ENCODE results near the gene EIF4E. TPM values are rescaled to one million over a fixed set of nuclear protein-coding genes. Genes with fewer than 3 reads are reported as not detected.

The EIF4E gene
- total RNA-seq, 1 donor from 2014 or later = 61.0 TPM

- H3K27ac ChIP-seq = no peak overlapping the region
Observed at GRCh38 chr4:98966926-98967325, 38.0 kb upstream of the EIF4E start.

GRCh38 chr4:98963538-98964433 lies 34.9 kb upstream of the EIF4E start:
- ATAC-seq = no peak
- no peaks in the 10 kb centered on the region for H3K9me3 ChIP-seq
- H3K27me3 ChIP-seq (ENCODE audit: low read depth) = no peaks in the 10 kb centered on the region
- no peak overlapping the region for H3K27ac ChIP-seq
- H3K36me3 ChIP-seq = no peaks in the 10 kb centered on the region
- no peak for DNase-seq
- H3K4me3 ChIP-seq = no peak overlapping the region
- H3K4me1 ChIP-seq = no peaks in the 10 kb centered on the region
- intact Hi-C loops (cut with DNase I) = no loop called here
- TF ChIP-seq CTCF (IDR thresholded peaks at IDR 0.05) = no peak

More at GRCh38 chr4:98966926-98967325, 38.0 kb upstream of the EIF4E start:
- ATAC-seq (no peak), DNase-seq (no peak)
- no peak for TF ChIP-seq CTCF (IDR thresholded peaks at IDR 0.05)
- Histone ChIP-seq H3K27me3 (ENCODE audit: low read depth) (no peaks in the 10 kb centered on the region), H3K4me1 (no peaks in the 10 kb centered on the region), H3K36me3 (no peaks in the 10 kb centered on the region), H3K9me3 (no peaks in the 10 kb centered on the region), H3K4me3 (no peak overlapping the region)
- intact Hi-C loops (cut with DNase I) = no loop called here

GRCh38 chr4:98961770-98962169 lies 32.8 kb upstream of the EIF4E start:
- no peak for ATAC-seq
- no peak for TF ChIP-seq CTCF (IDR thresholded peaks at IDR 0.05)
- no peaks in the 10 kb centered on the region for H3K9me3 ChIP-seq
- H3K4me3 ChIP-seq = no peak overlapping the region
- no peak for DNase-seq
- no peaks in the 10 kb centered on the region for H3K36me3 ChIP-seq
- intact Hi-C loops (cut with DNase I) = no loop called here
- H3K4me1 ChIP-seq = no peaks in the 10 kb centered on the region
- no peak overlapping the region for H3K27ac ChIP-seq
- H3K27me3 ChIP-seq (ENCODE audit: low read depth) = no peaks in the 10 kb centered on the region

- intact Hi-C loops (cut with DNase I) = no loop called here
- no peaks in the 10 kb centered on the region for H3K9me3 ChIP-seq
- H3K4me1 ChIP-seq = no peaks in the 10 kb centered on the region
- ATAC-seq (no peak), DNase-seq (no peak)
- no peak overlapping the region for H3K4me3 ChIP-seq
- H3K36me3 ChIP-seq = no peaks in the 10 kb centered on the region
- TF ChIP-seq CTCF (IDR thresholded peaks at IDR 0.05) = no peak
- no peaks in the 10 kb centered on the region for H3K27me3 ChIP-seq (ENCODE audit: low read depth)
- H3K27ac ChIP-seq = no peak overlapping the region
Observed at GRCh38 chr4:98959411-98959810, 30.5 kb upstream of the EIF4E start.

- Histone ChIP-seq H3K9me3 (no peaks in the 10 kb centered on the region), H3K36me3 (no peaks in the 10 kb centered on the region), H3K4me3 (no peak overlapping the region), H3K27me3 (ENCODE audit: low read depth) (no peaks in the 10 kb centered on the region), H3K4me1 (no peaks in the 10 kb centered on the region), H3K27ac (no peak overlapping the region)
- intact Hi-C loops (cut with DNase I) = no loop called here
- ATAC-seq (no peak), DNase-seq (no peak)
- TF ChIP-seq CTCF (IDR thresholded peaks at IDR 0.05) = no peak
Observed at GRCh38 chr4:98958065-98958464, 29.1 kb upstream of the EIF4E start.
